Erythroblast (primary cell): Measurements from ENCODE around the gene TUBA4B.

Source experiments
- GATA1 ChIP-seq: IDR thresholded peaks from 2 replicates; pipeline ENCODE4 v1.6.1; 2011; ENCODE audit warnings: low read depth, mild to moderate bottlenecking, control low read depth, low read length, moderate library complexity
- POLR2A ChIP-seq: IDR thresholded peaks from 2 replicates; pipeline ENCODE4 v1.6.1; 2011; ENCODE audit warnings: mild to moderate bottlenecking, low read length

DNA sequence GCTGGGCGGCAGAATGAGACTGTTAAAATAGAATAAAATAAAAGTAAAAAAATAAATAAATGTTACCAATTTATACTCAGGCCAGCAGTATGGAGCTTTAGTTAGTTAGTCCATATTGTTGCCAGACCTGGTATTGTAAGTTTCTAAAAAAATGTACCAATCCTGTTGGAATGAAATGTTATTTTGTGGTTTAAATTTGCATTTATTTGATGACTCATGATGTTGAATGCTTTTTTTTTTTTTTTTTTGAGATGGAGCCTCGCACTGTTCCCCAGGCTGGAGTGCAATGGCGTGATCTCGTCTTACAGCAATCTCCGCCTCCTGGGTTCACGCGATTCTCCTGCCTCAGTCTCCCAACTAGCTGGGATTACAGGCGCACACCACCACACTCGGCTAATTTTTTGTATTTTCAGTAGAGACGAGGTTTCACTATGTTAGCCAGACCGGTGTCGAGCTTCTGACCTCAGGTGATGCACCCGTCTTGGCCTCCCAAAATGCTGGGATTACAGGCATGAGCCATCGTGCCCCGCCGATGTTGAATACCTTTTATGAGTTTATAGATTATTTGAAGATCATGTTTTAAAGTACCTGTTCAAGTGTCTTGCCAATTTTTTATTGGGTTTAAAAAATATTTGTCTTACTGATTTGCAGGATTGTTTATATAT lies 61.9 kb downstream of the TUBA4B start:
- TF ChIP-seq POLR2A (no peak), GATA1 (no peak)
